IPS DF 19.7 (cell line): ENCODE results near the gene PXMP4.

ENCODE experiments used
- DNase-seq: peaks from one replicate; pipeline ENCODE4 v3.0.0-alpha.2; 2013; ENCODE audit warnings: low read depth, low spot score

PXMP4 gene

DNA sequence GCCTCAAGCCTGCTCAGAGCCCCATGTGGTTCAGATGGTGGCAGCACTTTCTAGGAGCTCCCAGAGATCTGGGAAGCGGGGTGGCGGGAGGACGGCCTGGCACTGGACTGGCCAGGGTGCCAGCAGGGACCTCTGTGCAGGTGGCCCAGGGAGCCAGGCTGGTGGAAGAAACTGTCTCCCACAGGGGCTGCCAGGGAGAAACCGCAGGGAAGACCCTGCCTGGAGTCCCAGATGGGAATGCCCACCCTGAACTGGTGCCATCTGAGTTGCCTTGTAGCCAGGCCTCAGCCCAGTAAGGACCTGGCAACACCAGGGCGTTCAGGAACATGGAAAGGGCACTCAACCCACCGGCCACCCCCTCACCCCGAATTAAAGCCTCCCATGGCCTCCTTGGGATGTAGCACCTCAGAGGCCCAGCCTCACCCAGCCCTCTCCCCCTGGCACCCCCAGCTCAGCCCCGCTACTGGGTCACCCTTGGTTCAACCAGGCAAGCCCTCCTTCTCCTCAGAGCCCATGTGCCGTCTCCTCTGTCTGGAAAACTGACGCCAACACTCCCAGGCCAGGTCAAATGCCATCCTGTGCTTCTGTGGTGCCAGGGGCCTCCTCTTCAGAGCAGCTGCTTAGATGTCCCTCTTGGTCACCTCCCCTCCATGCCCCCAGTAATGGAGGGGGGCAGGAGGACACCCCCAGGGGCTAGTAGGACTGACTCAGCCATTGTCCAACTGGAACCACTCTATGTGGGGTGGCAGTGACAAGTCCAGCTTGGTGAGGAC lies 63.9 kb downstream of the PXMP4 start:
- DNase-seq: no peak

- DNase-seq: no peak
Observed at GRCh38 chr20:33655164-33655563, 64.9 kb downstream of the PXMP4 start.

DNA sequence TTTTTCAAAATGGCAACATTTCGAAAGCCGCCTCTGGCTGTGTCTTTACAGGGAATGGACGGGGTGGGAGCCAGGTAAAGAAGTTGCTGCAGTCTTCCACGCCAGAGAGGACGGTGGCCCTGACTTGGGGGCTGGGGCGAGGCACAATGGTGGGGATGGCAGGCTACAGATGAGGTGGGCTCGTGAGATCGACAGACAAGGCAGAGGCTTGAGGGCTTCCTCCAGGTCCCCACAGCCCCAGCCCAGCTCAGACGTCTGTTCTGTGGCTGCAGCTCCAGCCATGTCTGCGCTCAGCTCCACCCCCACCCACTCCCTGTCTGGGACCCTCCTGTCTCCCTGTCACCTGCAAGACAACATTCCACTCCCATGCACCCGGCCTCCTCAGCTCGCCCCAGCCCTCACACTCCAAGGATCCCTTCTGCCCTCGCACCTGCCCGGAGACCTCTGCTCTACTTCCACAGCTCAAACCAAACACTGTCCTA lies 65.4 kb downstream of the PXMP4 start:
- no peak for DNase-seq

- DNase-seq: no peak
Observed at GRCh38 chr20:33653900-33654596, 66.1 kb downstream of the PXMP4 start.

- no peak for DNase-seq
Observed at GRCh38 chr20:33653218-33653899, 66.8 kb downstream of the PXMP4 start.
